Measurements from ENCODE around the gene CAMK4. TPM values are rescaled to one million over a fixed set of nuclear protein-coding genes. Genes with fewer than 3 reads are reported as not detected.

The CAMK4 gene
- total and polyA plus RNA-seq, 9 of the 15 experiments (the other 6 are each of a cell fraction or from before 2014, with no cell fraction given): 0.35 TPM; not detected in 8

GRCh38 chr5:111360173-111360572, 136.0 kb downstream of the CAMK4 start:
- Histone ChIP-seq H3K4me1 (replicated peaks in 1 of 2; ENCODE audit: control insufficient read depth in 2 of 2, insufficient read depth in 2 of 2, low read length in 2 of 2) (no peaks in the 10 kb centered on the region), H3K36me3 (ENCODE audit: control insufficient read depth, insufficient read depth, low read length) (no peaks in the 10 kb centered on the region), H3K9me1 (ENCODE audit: control insufficient read depth, insufficient read depth, low read length) (no peaks in the 10 kb centered on the region), H3K9ac (ENCODE audit: insufficient read depth in 1 of 2, low read depth in 2 of 2, low read length in 2 of 2) (no peak overlapping the region), H3K27ac (ENCODE audit: extremely low read depth, low read depth, low read length) (no peak overlapping the region), H2AFZ (ENCODE audit: low read depth, low read length) (no peak overlapping the region), H3K4me3 (no peak overlapping the region), H3K27me3 (ENCODE audit: control insufficient read depth in 2 of 2, insufficient read depth in 2 of 2, low read length in 2 of 2) (no peaks in the 10 kb centered on the region), H3K79me2 (ENCODE audit: control insufficient read depth, insufficient read depth, low read length) (no peaks in the 10 kb centered on the region), H3K9me3 (replicated peaks; ENCODE audit: control insufficient read depth, insufficient read depth, low read depth, low read length) (no peaks in the 10 kb centered on the region), H4K20me1 (replicated peaks; ENCODE audit: control insufficient read depth, insufficient read depth, low read length) (no peaks in the 10 kb centered on the region), H3K4me2 (ENCODE audit: insufficient read depth, low read length) (no peak overlapping the region)
- DNase-seq (ENCODE audit: extremely low read depth in 1 of 4, low spot score in 3 of 4): no peak
- intact Hi-C loops (cut with micrococcal nuclease): no loop called here
- TF ChIP-seq DNMT1 (IDR thresholded peaks at IDR 0.05) (no peak), ID3 (CRISPR knock-in tag; IDR thresholded peaks at IDR 0.05) (no peak), ID3 (tag; IDR thresholded peaks at IDR 0.05) (no peak)
- BruUV-seq (replicated peaks): no TSS peak
- CTCF ChIA-PET (ENCODE audit: low intra/inter-chr PET ratio): no interaction called here
- POLR2A ChIA-PET: no interaction called here
- no peak for FAIRE-seq
- WGBS (ENCODE audit: insufficient coverage, low coverage, missing lambda C conversion rate): 5% methylated on average over 2 of the region's 2 CpGs
- in situ Hi-C loops (cut with MboI): no loop called here
- ATAC-seq: no peak

GRCh38 chr5:111364992-111365391, 140.8 kb downstream of the CAMK4 start:
- ATAC-seq (no peak), FAIRE-seq (no peak), DNase-seq (ENCODE audit: extremely low read depth in 1 of 4, low spot score in 3 of 4) (no peak)
- Histone ChIP-seq H3K9me1 (ENCODE audit: control insufficient read depth, insufficient read depth, low read length) (no peaks in the 10 kb centered on the region), H3K36me3 (ENCODE audit: control insufficient read depth, insufficient read depth, low read length) (no peaks in the 10 kb centered on the region), H3K9me3 (replicated peaks; ENCODE audit: control insufficient read depth, insufficient read depth, low read depth, low read length) (no peaks in the 10 kb centered on the region), H3K79me2 (ENCODE audit: control insufficient read depth, insufficient read depth, low read length) (no peaks in the 10 kb centered on the region), H2AFZ (ENCODE audit: low read depth, low read length) (no peak overlapping the region), H3K27ac (ENCODE audit: extremely low read depth, low read depth, low read length) (no peak overlapping the region), H3K4me1 (replicated peaks in 1 of 2; ENCODE audit: control insufficient read depth in 2 of 2, insufficient read depth in 2 of 2, low read length in 2 of 2) (no peaks in the 10 kb centered on the region), H3K27me3 (ENCODE audit: control insufficient read depth in 2 of 2, insufficient read depth in 2 of 2, low read length in 2 of 2) (no peaks in the 10 kb centered on the region), H3K4me3 (no peak overlapping the region), H3K9ac (ENCODE audit: insufficient read depth in 1 of 2, low read depth in 2 of 2, low read length in 2 of 2) (no peak overlapping the region), H4K20me1 (replicated peaks; ENCODE audit: control insufficient read depth, insufficient read depth, low read length) (no peaks in the 10 kb centered on the region), H3K4me2 (ENCODE audit: insufficient read depth, low read length) (no peak overlapping the region)
- ChIA-PET POLR2A (no interaction called here), CTCF (ENCODE audit: low intra/inter-chr PET ratio) (no interaction called here)
- in situ Hi-C loops (cut with MboI) (no loop called here), intact Hi-C loops (cut with micrococcal nuclease) (no loop called here)
- no TSS peak for BruUV-seq (replicated peaks)
- WGBS (ENCODE audit: insufficient coverage, low coverage, missing lambda C conversion rate): 4% methylated on average over 2 of the region's 2 CpGs
- peak; percentile 93 for TF ChIP-seq EHMT2 (IDR thresholded peaks at IDR 0.05)
- peak; percentile 83 for TF ChIP-seq MIER1 (IDR thresholded peaks at IDR 0.05; ENCODE audit: low read depth)
- TF ChIP-seq SP1 (CRISPR knock-in tag; IDR thresholded peaks at IDR 0.05): no peak
- peak; percentile 91 for TF ChIP-seq REST (IDR thresholded peaks at IDR 0.05; ENCODE audit: borderline replicate concordance)
- no peak for TF ChIP-seq REST (CRISPR knock-in tag; IDR thresholded peaks at IDR 0.05; ENCODE audit: low read depth)
- TF ChIP-seq GATA2 (CRISPR knock-in tag; IDR thresholded peaks at IDR 0.05): no peak
- no peak for TF ChIP-seq KLF13 (tag; IDR thresholded peaks at IDR 0.05; ENCODE audit: borderline replicate concordance, low read depth)
